HCT116 (cell line): ENCODE measurements around the gene SCRG1. TPM values are rescaled to one million over a fixed set of nuclear protein-coding genes. Genes with fewer than 3 reads are reported as not detected.

Experiments
- ATAC-seq: fragments of 200-7000 bp; cut with Tn5 transposase; 2 replicates; pipeline ENCODE4 v1.9.1; 2020; ENCODE audit warnings: mild to moderate bottlenecking, moderate library complexity
- BruUV-seq: library from RNA; stranded (reverse); fragments of 400-500 nt; replicated peaks from 2 replicates; lab custom pipeline; 2021; lab: Mats Ljungman, UMichigan
- CTCF ChIA-PET: fragments of 300-600 bp; sonication (Branson Sonifier 250); formaldehyde crosslinking; loops from one replicate; lab custom pipeline; 2021; ENCODE audit warnings: antibody characterized with exemption; lab: Charles Lee
- POLR2A ChIA-PET: fragments of 300-600, 350-600 bp; sonication (Branson Sonifier 250); formaldehyde crosslinking; loops from one replicate; lab custom pipeline; 2021; ENCODE audit warnings: antibody characterized with exemption; lab: Charles Lee
- RAD21 ChIA-PET, 2 experiments: fragments of 300-600 bp; sonication (Branson Sonifier 250); formaldehyde crosslinking; loops; one replicate each; lab custom pipeline; 2023; ENCODE audit warnings: low total read pairs in 2 of 2; ENCODE audit not compliant: uncharacterized antibody in 2 of 2, unreplicated experiment in 2 of 2, low non-redundant PET in 1 of 2; lab: Charles Lee
- DNase-seq: peaks from one replicate; pipeline ENCODE4 v3.0.0-alpha.2; 2010; ENCODE audit warnings: low read depth, low spot score
- H2AFZ ChIP-seq: fragments of 200-600 bp; shearing (Covaris generic), sonication (generic); 2 replicates; pipeline ENCODE4 v1.6.1; 2017; ENCODE audit warnings: low read depth, mixed run types, mixed read lengths, antibody characterized with exemption, low read length; ENCODE audit not compliant: poor library complexity, severe bottlenecking
- H3K27ac ChIP-seq: 2 replicates; pipeline ENCODE4 v1.5.1; 2012; ENCODE audit warnings: low read depth, low read length
- H3K27me3 ChIP-seq: fragments of 200-600 bp; sonication (generic); 2 replicates; pipeline ENCODE4 v1.6.1; 2016; ENCODE audit warnings: mixed run types, low read length, mixed read lengths; ENCODE audit not compliant: insufficient read depth
- H3K36me3 ChIP-seq, 2 experiments: fragments of 200-500 bp in 1 of 2; fragments of 200-600 bp in 1 of 2; sonication (Bioruptor generic) in 1 of 2; sonication (generic) in 1 of 2; 2 replicates each; pipeline versions ENCODE4 v1.5.1 to v1.6.1; 2014 to 2016; ENCODE audit warnings: low read length in 2 of 2, inconsistent platforms in 1 of 2, mixed read lengths in 1 of 2, mixed run types in 1 of 2; ENCODE audit not compliant: insufficient read depth in 2 of 2, control insufficient read depth in 1 of 2
- H3K4me1 ChIP-seq, 2 experiments: fragments of 200-600 bp in 1 of 2; sonication (generic) in 1 of 2; 2 replicates each; pipeline versions ENCODE4 v1.5.1 to v1.6.1; 2012 to 2017; ENCODE audit warnings: low read length in 2 of 2, inconsistent platforms in 1 of 2, mild to moderate bottlenecking in 1 of 2, mixed read lengths in 1 of 2, mixed run types in 1 of 2, moderate library complexity in 1 of 2; ENCODE audit not compliant: insufficient read depth in 2 of 2, control insufficient read depth in 1 of 2
- H3K4me2 ChIP-seq: fragments of 200-600 bp; sonication (generic); 2 replicates; pipeline ENCODE4 v1.6.1; 2017; ENCODE audit warnings: mixed run types, low read length, mixed read lengths
- H3K4me3 ChIP-seq, 2 experiments: fragments of 200-600 bp in 1 of 2; sonication (generic) in 1 of 2; replicated peaks in 1 of 2; 2 replicates each; pipeline ENCODE4 v1.5.1; 2011 to 2016; ENCODE audit warnings: low read length in 2 of 2, control low read depth in 1 of 2, low read depth in 1 of 2, mild to moderate bottlenecking in 1 of 2, mixed read lengths in 1 of 2, mixed run types in 1 of 2
- H3K79me2 ChIP-seq: fragments of 200-600 bp; sonication (generic); 2 replicates; pipeline ENCODE4 v1.6.1; 2017; ENCODE audit warnings: mild to moderate bottlenecking, mixed run types, low read length, moderate library complexity, mixed read lengths; ENCODE audit not compliant: insufficient read depth
- H3K9ac ChIP-seq: fragments of 200-600 bp; sonication (generic); 2 replicates; pipeline ENCODE4 v1.6.1; 2016; ENCODE audit warnings: low read length, mixed read lengths
- H3K9me2 ChIP-seq: fragments of 200-600 bp; sonication (generic), shearing (Covaris generic); 2 replicates; pipeline ENCODE4 v1.6.1; 2017; ENCODE audit warnings: mixed run types, mild to moderate bottlenecking, moderate library complexity; ENCODE audit not compliant: insufficient read depth
- H3K9me3 ChIP-seq, 2 experiments: fragments of 200-500 bp in 1 of 2; fragments of 200-600 bp in 1 of 2; sonication (Bioruptor generic) in 1 of 2; sonication (generic) in 1 of 2; 2 replicates each; pipeline ENCODE4 v1.6.1; 2014 to 2017; ENCODE audit warnings: low read length in 2 of 2, mixed read lengths in 2 of 2, inconsistent platforms in 1 of 2, low read depth in 1 of 2, mild to moderate bottlenecking in 1 of 2, mixed run types in 1 of 2, moderate library complexity in 1 of 2; ENCODE audit not compliant: control insufficient read depth in 1 of 2, insufficient read depth in 1 of 2
- H4K20me1 ChIP-seq: fragments of 200-600 bp; sonication (generic), shearing (Covaris generic); 2 replicates; pipeline ENCODE4 v1.6.1; 2017; ENCODE audit warnings: mixed run types, mild to moderate bottlenecking, moderate library complexity; ENCODE audit not compliant: insufficient read depth
- CEBPB ChIP-seq: IDR thresholded peaks from 2 replicates; pipeline ENCODE4 v1.6.1; 2012; ENCODE audit warnings: low read depth
- ELF1 ChIP-seq: IDR thresholded peaks from 2 replicates; pipeline ENCODE4 v1.6.1; 2012; ENCODE audit warnings: low read depth, borderline replicate concordance
- EZH2 ChIP-seq: fragments of 200-600 bp; sonication (generic); IDR thresholded peaks from 2 replicates; pipeline ENCODE4 v1.6.1; 2017; ENCODE audit warnings: antibody characterized with exemption, mixed run types
- EZH2phosphoT487 ChIP-seq: fragments of 200-600 bp; IDR thresholded peaks from 2 replicates; pipeline ENCODE4 v1.6.1; 2018; ENCODE audit warnings: antibody characterized with exemption, borderline replicate concordance
- FOSL1 ChIP-seq: IDR thresholded peaks from 2 replicates; pipeline ENCODE4 v1.6.1; 2012; ENCODE audit warnings: low read depth
- JUND ChIP-seq: IDR thresholded peaks from 2 replicates; pipeline ENCODE4 v1.6.1; 2012
- POLR2A ChIP-seq: IDR thresholded peaks from 2 replicates; pipeline ENCODE4 v1.7.0; 2011; ENCODE audit warnings: borderline replicate concordance; ENCODE audit not compliant: insufficient read depth, insufficient read length; ENCODE audit errors: extremely low read depth
- POLR2AphosphoS5 ChIP-seq: IDR thresholded peaks from 2 replicates; pipeline ENCODE4 v1.6.1; 2011; ENCODE audit warnings: mild to moderate bottlenecking, low read depth, low read length, moderate library complexity
- RAD21 ChIP-seq: IDR thresholded peaks from 2 replicates; pipeline ENCODE4 v1.6.1; 2012; ENCODE audit warnings: low read depth, mild to moderate bottlenecking
- SIN3A ChIP-seq: IDR thresholded peaks from 2 replicates; pipeline ENCODE4 v1.6.1; 2012; ENCODE audit warnings: low read depth
- YY1 ChIP-seq: IDR thresholded peaks from 2 replicates; pipeline ENCODE4 v1.6.1; 2011; ENCODE audit warnings: low read length, low read depth, moderate library complexity, mild to moderate bottlenecking; ENCODE audit not compliant: insufficient replicate concordance; ENCODE audit errors: extremely low read depth
- intact Hi-C: fragments of 100-400 bp; cut with micrococcal nuclease; formaldehyde crosslinking; loops from 2 replicates; pipeline ENCODE4 v1.10.0; 2022
- total RNA-seq: library from RNA; stranded (reverse); gene quantifications from one replicate; pipeline ENCODE4 v1.2.1, GENCODE V29; 2021; ENCODE audit not compliant: unreplicated experiment
- TF ChIP-seq, protein P1 (sequence below): IDR thresholded peaks from 2 replicates; pipeline ENCODE4 v1.6.1; 2012
- TF ChIP-seq, protein P2 (sequence below), 3 experiments: fragments of 200-600 bp in 1 of 3; sonication (generic) in 1 of 3; IDR thresholded peaks in 2 of 3; conservative IDR thresholded peaks in 1 of 3; 2 replicates each; pipeline ENCODE4 v1.5.1; 2012 to 2017; ENCODE audit warnings: low read depth in 2 of 3, low read length in 2 of 3, antibody characterized with exemption in 1 of 3, borderline replicate concordance in 1 of 3, control low read depth in 1 of 3, mild to moderate bottlenecking in 1 of 3, mixed read lengths in 1 of 3, mixed run types in 1 of 3, moderate library complexity in 1 of 3; ENCODE audit not compliant: insufficient read depth in 1 of 3
- TF ChIP-seq, protein P3 (sequence below): IDR thresholded peaks from 2 replicates; pipeline ENCODE4 v1.6.1; 2012; ENCODE audit warnings: low read depth
- TF ChIP-seq, protein P4 (sequence below): IDR thresholded peaks from 2 replicates; pipeline ENCODE4 v1.6.1; 2011; ENCODE audit warnings: mild to moderate bottlenecking, low read length, moderate library complexity; ENCODE audit not compliant: insufficient replicate concordance; ENCODE audit errors: extremely low read depth

Gene SCRG1
- total RNA-seq, 1 experiment from 2014 or later, result not detected

DNA sequence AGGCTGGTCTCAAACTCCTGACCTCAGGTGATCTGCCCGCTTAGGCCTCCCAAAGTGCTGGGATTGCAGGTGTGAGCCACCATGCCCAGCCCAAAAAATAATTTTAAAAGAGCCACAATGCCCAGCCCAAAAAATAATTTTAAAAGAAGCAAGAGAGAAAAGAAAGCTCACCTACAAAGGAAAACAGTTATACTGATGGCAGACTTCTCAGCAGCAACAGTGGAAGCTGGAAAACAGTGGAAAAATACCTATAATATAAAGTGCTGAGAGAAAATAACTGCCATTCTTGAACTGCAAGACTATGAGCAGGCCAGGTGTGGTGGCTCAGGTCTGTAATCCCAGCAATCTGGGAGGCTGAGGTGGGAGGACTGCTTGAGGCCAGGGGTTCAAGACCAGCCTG, 51.4 kb downstream of the SCRG1 start:
- H3K4me1 ChIP-seq, result peaks cover 0 to 7% of the 10 kb centered on the region in 2 experiments; a peak in 1 of 4 replicates
- 0 out of 4 replicates have a peak, but pooled peaks cover 0 to 4% of the 10 kb centered on the region in 2 experiments for H3K9me3 ChIP-seq
- DNase-seq, result no peak
- no peak for TF ChIP-seq EZH2phosphoT487
- no peak for TF ChIP-seq YY1
- no peak for TF ChIP-seq POLR2AphosphoS5
- no peak for TF ChIP-seq POLR2A
- TF ChIP-seq, protein P1, sequence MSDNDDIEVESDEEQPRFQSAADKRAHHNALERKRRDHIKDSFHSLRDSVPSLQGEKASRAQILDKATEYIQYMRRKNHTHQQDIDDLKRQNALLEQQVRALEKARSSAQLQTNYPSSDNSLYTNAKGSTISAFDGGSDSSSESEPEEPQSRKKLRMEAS, result no peak
- TF ChIP-seq FOSL1, result no peak
- no peak for TF ChIP-seq SIN3A
- TF ChIP-seq, protein P2, sequence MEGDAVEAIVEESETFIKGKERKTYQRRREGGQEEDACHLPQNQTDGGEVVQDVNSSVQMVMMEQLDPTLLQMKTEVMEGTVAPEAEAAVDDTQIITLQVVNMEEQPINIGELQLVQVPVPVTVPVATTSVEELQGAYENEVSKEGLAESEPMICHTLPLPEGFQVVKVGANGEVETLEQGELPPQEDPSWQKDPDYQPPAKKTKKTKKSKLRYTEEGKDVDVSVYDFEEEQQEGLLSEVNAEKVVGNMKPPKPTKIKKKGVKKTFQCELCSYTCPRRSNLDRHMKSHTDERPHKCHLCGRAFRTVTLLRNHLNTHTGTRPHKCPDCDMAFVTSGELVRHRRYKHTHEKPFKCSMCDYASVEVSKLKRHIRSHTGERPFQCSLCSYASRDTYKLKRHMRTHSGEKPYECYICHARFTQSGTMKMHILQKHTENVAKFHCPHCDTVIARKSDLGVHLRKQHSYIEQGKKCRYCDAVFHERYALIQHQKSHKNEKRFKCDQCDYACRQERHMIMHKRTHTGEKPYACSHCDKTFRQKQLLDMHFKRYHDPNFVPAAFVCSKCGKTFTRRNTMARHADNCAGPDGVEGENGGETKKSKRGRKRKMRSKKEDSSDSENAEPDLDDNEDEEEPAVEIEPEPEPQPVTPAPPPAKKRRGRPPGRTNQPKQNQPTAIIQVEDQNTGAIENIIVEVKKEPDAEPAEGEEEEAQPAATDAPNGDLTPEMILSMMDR (IDR thresholded peaks at IDR 0.05 in 2 of 3, conservative IDR thresholded peaks at IDR 0.05 in 1 of 3; ENCODE audit: borderline replicate concordance in 1 of 3, insufficient read depth in 1 of 3, low read depth in 2 of 3, low read length in 2 of 3), result no peak
- TF ChIP-seq CEBPB, result no peak
- TF ChIP-seq, protein P3, sequence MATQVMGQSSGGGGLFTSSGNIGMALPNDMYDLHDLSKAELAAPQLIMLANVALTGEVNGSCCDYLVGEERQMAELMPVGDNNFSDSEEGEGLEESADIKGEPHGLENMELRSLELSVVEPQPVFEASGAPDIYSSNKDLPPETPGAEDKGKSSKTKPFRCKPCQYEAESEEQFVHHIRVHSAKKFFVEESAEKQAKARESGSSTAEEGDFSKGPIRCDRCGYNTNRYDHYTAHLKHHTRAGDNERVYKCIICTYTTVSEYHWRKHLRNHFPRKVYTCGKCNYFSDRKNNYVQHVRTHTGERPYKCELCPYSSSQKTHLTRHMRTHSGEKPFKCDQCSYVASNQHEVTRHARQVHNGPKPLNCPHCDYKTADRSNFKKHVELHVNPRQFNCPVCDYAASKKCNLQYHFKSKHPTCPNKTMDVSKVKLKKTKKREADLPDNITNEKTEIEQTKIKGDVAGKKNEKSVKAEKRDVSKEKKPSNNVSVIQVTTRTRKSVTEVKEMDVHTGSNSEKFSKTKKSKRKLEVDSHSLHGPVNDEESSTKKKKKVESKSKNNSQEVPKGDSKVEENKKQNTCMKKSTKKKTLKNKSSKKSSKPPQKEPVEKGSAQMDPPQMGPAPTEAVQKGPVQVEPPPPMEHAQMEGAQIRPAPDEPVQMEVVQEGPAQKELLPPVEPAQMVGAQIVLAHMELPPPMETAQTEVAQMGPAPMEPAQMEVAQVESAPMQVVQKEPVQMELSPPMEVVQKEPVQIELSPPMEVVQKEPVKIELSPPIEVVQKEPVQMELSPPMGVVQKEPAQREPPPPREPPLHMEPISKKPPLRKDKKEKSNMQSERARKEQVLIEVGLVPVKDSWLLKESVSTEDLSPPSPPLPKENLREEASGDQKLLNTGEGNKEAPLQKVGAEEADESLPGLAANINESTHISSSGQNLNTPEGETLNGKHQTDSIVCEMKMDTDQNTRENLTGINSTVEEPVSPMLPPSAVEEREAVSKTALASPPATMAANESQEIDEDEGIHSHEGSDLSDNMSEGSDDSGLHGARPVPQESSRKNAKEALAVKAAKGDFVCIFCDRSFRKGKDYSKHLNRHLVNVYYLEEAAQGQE, result no peak
- no peak for TF ChIP-seq EZH2
- TF ChIP-seq ELF1, result no peak
- TF ChIP-seq RAD21, result no peak
- TF ChIP-seq, protein P4, sequence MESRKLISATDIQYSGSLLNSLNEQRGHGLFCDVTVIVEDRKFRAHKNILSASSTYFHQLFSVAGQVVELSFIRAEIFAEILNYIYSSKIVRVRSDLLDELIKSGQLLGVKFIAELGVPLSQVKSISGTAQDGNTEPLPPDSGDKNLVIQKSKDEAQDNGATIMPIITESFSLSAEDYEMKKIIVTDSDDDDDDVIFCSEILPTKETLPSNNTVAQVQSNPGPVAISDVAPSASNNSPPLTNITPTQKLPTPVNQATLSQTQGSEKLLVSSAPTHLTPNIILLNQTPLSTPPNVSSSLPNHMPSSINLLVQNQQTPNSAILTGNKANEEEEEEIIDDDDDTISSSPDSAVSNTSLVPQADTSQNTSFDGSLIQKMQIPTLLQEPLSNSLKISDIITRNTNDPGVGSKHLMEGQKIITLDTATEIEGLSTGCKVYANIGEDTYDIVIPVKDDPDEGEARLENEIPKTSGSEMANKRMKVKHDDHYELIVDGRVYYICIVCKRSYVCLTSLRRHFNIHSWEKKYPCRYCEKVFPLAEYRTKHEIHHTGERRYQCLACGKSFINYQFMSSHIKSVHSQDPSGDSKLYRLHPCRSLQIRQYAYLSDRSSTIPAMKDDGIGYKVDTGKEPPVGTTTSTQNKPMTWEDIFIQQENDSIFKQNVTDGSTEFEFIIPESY, result no peak
- no peak for TF ChIP-seq JUND
- TF ChIP-seq, all 23 proteins: peak for 0
- H3K9ac ChIP-seq, result no peak overlapping the region
- H3K27me3 ChIP-seq, result no peaks in the 10 kb centered on the region
- ChIA-PET RAD21 (no interaction called here), CTCF (no interaction called here), POLR2A (interaction anchor here (4.1 kb wide), 1 partner anchor 13 kb away, joined by 12 read pairs; the partner anchor contains the start of gene HMGB2)
- H3K36me3 ChIP-seq, result no peaks in the 10 kb centered on the region
- no peak for ATAC-seq
- no peak overlapping the region for H3K27ac ChIP-seq
- no peaks in the 10 kb centered on the region for H3K79me2 ChIP-seq
- intact Hi-C loops, result no loop called here
- no peaks in the 10 kb centered on the region for H4K20me1 ChIP-seq
- no peak overlapping the region for H3K4me2 ChIP-seq
- H3K9me2 ChIP-seq, result no peaks in the 10 kb centered on the region
- H2AFZ ChIP-seq, result no peak overlapping the region
- H3K4me3 ChIP-seq, result no peak overlapping the region
- BruUV-seq, result no TSS peak
